ENCODE measurements around the gene ELOF1. TPM values are rescaled to one million over a fixed set of nuclear protein-coding genes. Genes with fewer than 3 reads are reported as not detected.

ELOF1 gene
- polyA plus RNA-seq, 1 of the 3 experiments (the other 2 are of a cell fraction) = 157 TPM

GRCh38 chr19:11505504-11506100, 53.4 kb downstream of the ELOF1 start, which contains the start of gene ZNF653:
Gene ZNF653, minus strand, starts transcription at chr19:11505839. Its CDS starts 53 bp downstream, at chr19:11505786.
- H4K20me1 ChIP-seq (ENCODE audit: insufficient read depth) = no peaks in the 10 kb centered on the region
- H3K27me3 ChIP-seq (ENCODE audit: insufficient read depth) = no peaks in the 10 kb centered on the region
- H3K4me3 ChIP-seq (ENCODE audit: low read depth in 2 of 2, low read length in 1 of 2) = peak within 1 kb of the TSS; percentile 64 to 78
- peak within 1 kb of the TSS; percentile 86 for H2AFZ ChIP-seq (ENCODE audit: low read depth)
- no peaks in the 10 kb centered on the region for H3K9me3 ChIP-seq
- peak within 1 kb of the TSS; percentile 88 for H3K4me2 ChIP-seq
- WGBS (ENCODE audit: low lambda C conversion rate) = 2% methylated on average over 26 of the region's 65 CpGs
- no peaks in the 10 kb centered on the region for H3K36me3 ChIP-seq (replicated peaks in 1 of 2; ENCODE audit: control insufficient read depth in 1 of 2, insufficient read depth in 2 of 2, low read length in 1 of 2)
- peaks cover 9 to 12% of the 10 kb centered on the region in 2 experiments; a peak in 2 of 4 replicates for H3K4me1 ChIP-seq (ENCODE audit: control insufficient read depth in 1 of 2, insufficient read depth in 2 of 2, low read depth in 1 of 2, low read length in 1 of 2)
- H3K27ac ChIP-seq (ENCODE audit: low read depth in 2 of 2, low read length in 1 of 2) = peak within 1 kb of the TSS; percentile 84 to 89
- ChIA-PET CTCF (interaction anchor here (0.9 to 2.1 kb wide), 3 partner anchors 10 to 124 kb away, joined by 3 to 8 read pairs (median 4); no protein-coding TSS in a partner anchor), POLR2A (interaction anchor here (0.6 to 1.2 kb wide), 4 partner anchors 15 to 54 kb away, joined by 3 read pairs; partner anchors contain the start of genes ECSIT, ELAVL3 and ELOF1)
- peaks cover 7% of the 10 kb centered on the region for H3F3A ChIP-seq (replicated peaks; ENCODE audit: insufficient read depth)
- peak; percentile 97 for DNase-seq
- H3K9ac ChIP-seq = peak within 1 kb of the TSS; percentile 96
- H3K79me2 ChIP-seq (ENCODE audit: insufficient read depth) = peaks cover 22% of the 10 kb centered on the region; the same call in 1 of the 2 replicates
- H3K9me2 ChIP-seq = no peaks in the 10 kb centered on the region
- no peak for TF ChIP-seq RXRA (IDR thresholded peaks at IDR 0.05; ENCODE audit: borderline replicate concordance, low read depth)
- TF ChIP-seq RCOR1 (IDR thresholded peaks at IDR 0.05; ENCODE audit: low read length) = 0 out of 2 replicates have a peak, but pooled peaks have one; percentile 14
- TF ChIP-seq NFIC (IDR thresholded peaks at IDR 0.05; ENCODE audit: borderline replicate concordance) = peak; percentile 54; the same call in 1 of the 2 replicates
- peak; percentile 81 for TF ChIP-seq GABPA (IDR thresholded peaks at IDR 0.05; ENCODE audit: low read depth)
- TF ChIP-seq POLR2AphosphoS5 (IDR thresholded peaks at IDR 0.05; ENCODE audit: low read depth, low read length) = peak; percentile 75; the same call in 1 of the 2 replicates
- no peak for TF ChIP-seq GATA2 (CRISPR knock-in tag; IDR thresholded peaks at IDR 0.05)
- no peak for TF ChIP-seq MEF2A (IDR thresholded peaks at IDR 0.05; ENCODE audit: borderline replicate concordance, low read depth)
- TF ChIP-seq USF1 (IDR thresholded peaks at IDR 0.05; ENCODE audit: borderline replicate concordance, low read depth) = no peak
- peak; percentile 47; the same call in 1 of the 2 replicates for TF ChIP-seq NRF1 (IDR thresholded peaks at IDR 0.05; ENCODE audit: low read depth, low read length)
- no peak for TF ChIP-seq ZBTB33 (IDR thresholded peaks at IDR 0.05; ENCODE audit: borderline replicate concordance, low read depth)
- TF ChIP-seq FOSL2 (IDR thresholded peaks at IDR 0.05; ENCODE audit: borderline replicate concordance, low read depth) = no peak; the same call in 1 of the 2 replicates
- TF ChIP-seq REST (IDR thresholded peaks at IDR 0.05; ENCODE audit: low read depth, low read length) = no peak
- TF ChIP-seq TAF1 (IDR thresholded peaks at IDR 0.05; ENCODE audit: borderline replicate concordance, low read depth, low read length) = peak; percentile 83
- no peak for TF ChIP-seq EZH2phosphoT487 (IDR thresholded peaks at IDR 0.05; ENCODE audit: borderline replicate concordance, low read depth)
- TF ChIP-seq CTCF (IDR thresholded peaks at IDR 0.05) = no peak
- no peak for TF ChIP-seq IRF3 (IDR thresholded peaks at IDR 0.05; ENCODE audit: low read depth, low read length)
- TF ChIP-seq RFX5 (IDR thresholded peaks at IDR 0.05; ENCODE audit: low read length) = no peak
- TF ChIP-seq EP300 (IDR thresholded peaks at IDR 0.05; ENCODE audit: borderline replicate concordance in 1 of 2, low read depth in 1 of 2, low read length in 1 of 2) = no peak; a peak in 2 of 4 replicates
- TF ChIP-seq RAD21 (IDR thresholded peaks at IDR 0.05; ENCODE audit: low read length) = no peak
- TF ChIP-seq CHD2 (IDR thresholded peaks at IDR 0.05; ENCODE audit: low read length, partially characterized antibody) = peak; percentile 34
- no peak for TF ChIP-seq USF2 (IDR thresholded peaks at IDR 0.05; ENCODE audit: borderline replicate concordance, low read depth, low read length)
- no peak for TF ChIP-seq TCF12 (IDR thresholded peaks at IDR 0.05)

Data from SK-N-SH (cell line).